ENCODE measurements around the gene IKBKE.
"Not testable (repeated sequence)": the region's sequence is repeated elsewhere in the genome, so short reads cannot be mapped to it uniquely, and the experiment has no call there.

IKBKE gene

GRCh38 chr1:206476058-206476457 is 5.8 kb downstream of the IKBKE start:
- no peak for DNase-seq (ENCODE audit: low spot score)

DNA sequence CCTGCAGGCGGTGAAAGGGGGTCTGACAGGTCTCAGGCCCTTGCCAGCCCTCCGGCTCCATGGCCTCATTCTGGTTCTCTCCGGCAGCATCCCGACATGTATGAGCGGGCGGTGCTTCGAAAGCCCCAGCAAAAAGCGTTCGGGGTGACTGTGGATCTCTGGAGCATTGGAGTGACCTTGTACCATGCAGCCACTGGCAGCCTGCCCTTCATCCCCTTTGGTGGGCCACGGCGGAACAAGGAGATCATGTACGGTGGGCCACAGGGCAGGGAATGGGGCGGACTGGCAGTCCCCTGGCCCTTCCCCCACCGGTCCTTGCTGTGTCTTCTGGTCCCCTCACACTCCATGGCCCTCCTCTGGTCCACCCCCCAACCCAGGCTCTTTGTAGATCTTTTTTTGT is 6.3 kb downstream of the IKBKE start:
- no peak for DNase-seq (ENCODE audit: low spot score)

DNA sequence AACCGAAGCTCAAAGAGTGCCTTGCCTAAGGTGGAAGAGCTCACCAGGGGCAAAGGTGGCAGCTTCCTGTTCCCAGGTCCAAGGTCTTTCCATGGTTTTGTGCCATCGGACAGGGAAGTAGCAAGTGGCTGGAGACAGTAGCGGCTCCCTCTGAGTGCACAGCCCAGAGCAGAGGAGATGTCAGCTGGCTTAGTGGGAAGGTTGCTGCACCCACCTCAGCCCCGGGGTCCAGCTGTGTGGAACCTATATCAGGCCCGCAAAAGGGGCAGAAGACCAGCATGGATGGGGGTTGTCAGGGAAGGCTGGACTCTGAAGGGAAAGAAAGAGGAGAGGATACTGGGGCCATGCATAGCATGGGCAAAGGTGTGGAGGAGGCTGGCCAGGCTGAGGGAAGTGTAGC is 6.8 kb downstream of the IKBKE start:
- DNase-seq (ENCODE audit: low spot score) = no peak

DNA sequence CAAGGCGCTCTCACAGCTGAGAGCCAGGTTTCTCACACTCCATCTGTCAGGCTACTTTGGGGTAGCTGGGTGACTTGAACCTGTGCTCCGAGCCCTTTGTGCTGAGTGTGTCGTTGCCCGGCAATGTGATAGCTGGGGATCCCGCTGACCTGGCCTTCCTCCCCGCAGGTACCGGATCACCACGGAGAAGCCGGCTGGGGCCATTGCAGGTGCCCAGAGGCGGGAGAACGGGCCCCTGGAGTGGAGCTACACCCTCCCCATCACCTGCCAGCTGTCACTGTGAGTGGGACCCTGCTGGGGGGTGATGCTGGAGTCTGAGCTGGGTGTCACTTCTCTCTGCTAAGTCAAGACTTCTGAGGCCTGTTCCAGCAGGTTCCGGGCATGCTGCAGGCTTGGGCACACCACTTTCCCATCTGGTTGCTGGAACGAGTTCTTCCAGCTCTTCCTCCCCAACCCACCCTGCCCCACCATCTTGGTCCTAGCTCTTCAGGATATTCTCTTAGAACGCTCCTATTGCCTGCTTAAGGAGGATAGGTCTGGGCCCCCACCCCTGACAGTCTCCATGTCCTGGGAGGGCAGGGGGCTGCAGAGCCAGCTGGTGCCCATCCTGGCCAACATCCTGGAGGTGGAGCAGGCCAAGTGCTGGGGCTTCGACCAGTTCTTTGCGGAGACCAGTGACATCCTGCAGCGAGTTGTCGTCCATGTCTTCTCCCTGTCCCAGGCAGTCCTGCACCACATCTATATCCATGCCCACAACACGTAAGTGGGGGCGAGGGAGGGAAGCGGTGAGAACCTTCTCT is 7.5 kb downstream of the IKBKE start:
- DNase-seq (ENCODE audit: low spot score) = no peak

GRCh38 chr1:206478746-206479145 is 8.5 kb downstream of the IKBKE start:
- DNase-seq (ENCODE audit: low spot score) = no peak

DNA sequence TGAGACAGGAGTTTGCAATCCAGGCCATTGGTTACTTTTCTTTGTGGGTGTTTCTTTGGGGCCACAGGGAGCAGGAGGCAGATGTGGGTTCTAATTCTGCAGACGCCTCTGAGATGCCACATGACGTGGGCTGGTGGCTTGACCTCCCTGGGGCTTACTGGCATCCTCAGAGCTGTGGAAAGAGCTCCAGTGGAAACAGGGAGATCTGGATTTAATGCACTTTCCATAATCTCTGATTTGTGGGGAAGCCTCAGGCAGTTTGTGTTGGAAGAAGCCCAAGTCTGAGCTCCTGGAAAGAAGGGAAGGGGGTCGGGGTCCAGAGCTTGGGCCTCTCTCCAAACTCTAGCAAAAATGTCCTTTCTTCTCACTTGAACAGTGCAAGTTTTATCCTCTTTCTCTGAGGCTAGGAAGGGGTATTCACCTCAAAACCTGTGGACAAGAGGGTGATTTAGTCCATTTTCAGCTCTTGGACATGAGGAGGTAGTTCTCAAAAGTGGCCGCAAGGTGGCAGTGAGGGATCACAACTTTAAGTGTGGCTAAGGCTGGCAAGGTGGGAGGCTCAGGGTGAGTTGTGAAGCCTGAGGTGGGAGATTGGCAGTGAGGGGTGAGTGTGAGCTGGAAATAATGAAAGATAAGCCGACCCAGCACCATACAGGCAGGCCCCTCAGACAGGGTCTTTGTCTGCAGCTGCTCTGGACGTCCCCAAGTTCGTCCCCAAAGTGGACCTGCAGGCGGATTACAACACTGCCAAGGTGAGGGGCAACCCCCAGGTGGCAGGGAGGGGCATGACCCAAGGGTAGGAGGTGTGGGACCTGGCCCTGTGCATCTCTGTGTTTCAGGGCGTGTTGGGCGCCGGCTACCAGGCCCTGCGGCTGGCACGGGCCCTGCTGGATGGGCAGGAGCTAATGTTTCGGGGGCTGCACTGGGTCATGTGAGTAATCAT is 9.2 kb downstream of the IKBKE start:
- no peak for DNase-seq (ENCODE audit: low spot score)

DNA sequence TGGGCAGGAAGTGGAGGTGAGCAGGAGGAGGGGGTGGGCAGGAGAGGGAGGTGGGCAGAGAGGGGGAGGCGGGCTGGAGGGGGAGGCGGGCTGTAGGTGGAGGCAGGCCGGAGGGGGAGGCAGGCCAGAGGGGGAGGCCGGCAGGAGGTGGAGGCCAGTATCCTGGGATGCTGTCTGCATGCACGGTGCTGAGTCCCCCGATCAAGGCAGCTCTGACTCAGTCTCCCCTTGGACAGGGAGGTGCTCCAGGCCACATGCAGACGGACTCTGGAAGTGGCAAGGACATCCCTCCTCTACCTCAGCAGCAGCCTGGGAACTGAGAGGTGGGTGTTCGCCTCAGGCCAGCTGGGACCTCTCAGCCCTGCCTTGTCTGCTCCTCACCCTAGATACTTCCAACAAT is 9.9 kb downstream of the IKBKE start:
- no peak for DNase-seq (ENCODE audit: low spot score)

GRCh38 chr1:206482611-206483010 is 12.3 kb downstream of the IKBKE start:
- no peak for DNase-seq (ENCODE audit: low spot score)

- DNase-seq (ENCODE audit: low spot score) = not testable (repeated sequence)
These were observed 13.6 kb downstream of the IKBKE start for GRCh38 chr1:206483864-206484263.

DNA sequence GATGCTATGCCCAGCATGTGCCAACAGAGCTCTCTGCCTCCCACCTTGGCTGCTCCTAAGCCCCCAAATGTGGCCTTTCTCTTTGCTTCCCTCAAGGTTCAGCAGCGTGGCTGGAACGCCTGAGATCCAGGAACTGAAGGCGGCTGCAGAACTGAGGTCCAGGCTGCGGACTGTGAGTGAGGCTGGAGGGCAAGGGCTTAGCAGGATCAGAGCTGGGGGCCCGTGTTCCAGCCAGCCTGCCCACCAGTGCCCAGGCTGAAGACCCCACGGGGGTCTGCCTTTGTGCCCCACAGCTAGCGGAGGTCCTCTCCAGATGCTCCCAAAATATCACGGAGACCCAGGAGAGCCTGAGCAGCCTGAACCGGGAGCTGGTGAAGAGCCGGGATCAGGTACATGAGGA is 14.6 kb downstream of the IKBKE start:
- no peak for DNase-seq (ENCODE audit: low spot score)

- no peak for DNase-seq (ENCODE audit: low spot score)
These were observed 16.9 kb downstream of the IKBKE start for GRCh38 chr1:206486995-206487788.

DNA sequence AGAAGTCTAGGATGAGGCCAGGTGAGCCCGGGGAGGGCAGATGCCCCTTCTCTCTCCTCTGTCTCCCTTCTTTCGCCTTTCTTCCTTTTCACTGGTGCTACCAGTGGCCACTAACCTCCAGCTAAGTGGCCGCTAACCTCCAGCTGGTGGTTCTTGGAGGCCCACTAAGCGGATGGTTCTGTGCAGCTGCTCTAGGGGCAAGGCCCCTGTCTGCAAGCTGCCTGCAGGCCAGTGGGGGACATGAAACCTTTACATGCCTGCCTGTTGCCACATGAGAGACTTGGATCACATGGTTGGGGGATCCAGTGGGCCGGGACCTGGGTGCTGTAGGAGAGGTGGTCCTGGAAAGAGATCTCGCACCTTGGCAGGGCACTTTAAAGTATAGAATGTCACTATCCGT is 17.7 kb downstream of the IKBKE start:
- no peak for DNase-seq (ENCODE audit: low spot score)

DNA sequence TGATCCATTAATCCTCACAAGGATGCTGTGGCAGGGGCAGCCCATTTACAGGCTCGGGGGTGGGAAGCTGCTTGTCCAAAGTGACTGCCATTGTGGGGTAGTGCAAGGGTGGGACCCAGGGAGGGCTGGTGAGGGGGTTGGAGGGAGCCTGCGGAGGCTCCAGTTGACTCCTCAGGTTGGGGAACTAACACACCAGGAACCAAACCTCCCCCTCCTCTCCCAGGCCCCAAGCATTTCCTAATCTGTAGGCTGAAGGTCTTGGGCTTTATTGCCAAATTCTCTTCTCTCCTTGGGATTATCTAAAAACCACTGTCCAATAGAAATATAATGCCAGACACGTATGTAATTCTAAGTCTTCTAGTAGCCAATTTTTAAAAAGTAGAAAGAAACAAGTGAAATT is 18.2 kb downstream of the IKBKE start:
- no peak for DNase-seq (ENCODE audit: low spot score)

DNA sequence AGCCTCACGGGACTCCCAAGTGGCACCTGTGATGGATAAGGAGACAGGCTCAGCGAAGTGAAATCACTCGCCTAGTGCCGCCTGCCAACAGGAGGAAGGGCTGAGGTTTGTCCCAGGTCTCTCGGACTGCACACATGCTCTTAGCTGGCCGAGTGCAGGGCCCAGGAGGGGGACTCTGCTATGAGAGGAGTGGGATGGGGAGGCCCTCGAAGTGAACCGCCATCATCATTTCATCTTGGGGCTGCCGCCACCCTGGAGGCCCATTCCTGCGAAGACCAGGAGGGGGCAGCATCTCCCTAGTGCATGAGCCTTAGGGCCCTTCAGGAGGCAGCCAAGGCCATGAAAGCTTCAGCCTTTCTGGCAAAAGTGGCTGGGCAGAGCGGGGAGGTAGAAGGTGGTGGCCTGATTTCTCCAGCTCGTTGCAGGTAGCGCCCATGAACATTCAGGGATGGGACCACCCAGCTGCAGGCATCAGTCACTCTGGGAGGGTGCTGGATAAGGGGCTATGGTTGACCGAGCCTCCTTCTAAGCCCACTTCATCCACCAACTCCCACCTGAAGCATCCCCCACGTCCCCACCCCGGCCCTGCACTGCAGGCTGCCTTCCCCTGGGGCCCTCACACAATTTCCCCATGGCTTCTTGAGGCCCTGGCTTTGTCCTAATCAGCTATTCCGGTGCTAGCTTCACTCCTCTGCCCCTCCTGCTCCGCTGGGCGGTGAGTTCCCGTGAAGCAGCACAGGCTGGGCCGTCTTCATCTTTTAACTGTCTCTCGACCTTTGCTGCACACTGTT is 19.9 kb downstream of the IKBKE start:
- peak; percentile 45 for DNase-seq (ENCODE audit: low spot score)

DNA sequence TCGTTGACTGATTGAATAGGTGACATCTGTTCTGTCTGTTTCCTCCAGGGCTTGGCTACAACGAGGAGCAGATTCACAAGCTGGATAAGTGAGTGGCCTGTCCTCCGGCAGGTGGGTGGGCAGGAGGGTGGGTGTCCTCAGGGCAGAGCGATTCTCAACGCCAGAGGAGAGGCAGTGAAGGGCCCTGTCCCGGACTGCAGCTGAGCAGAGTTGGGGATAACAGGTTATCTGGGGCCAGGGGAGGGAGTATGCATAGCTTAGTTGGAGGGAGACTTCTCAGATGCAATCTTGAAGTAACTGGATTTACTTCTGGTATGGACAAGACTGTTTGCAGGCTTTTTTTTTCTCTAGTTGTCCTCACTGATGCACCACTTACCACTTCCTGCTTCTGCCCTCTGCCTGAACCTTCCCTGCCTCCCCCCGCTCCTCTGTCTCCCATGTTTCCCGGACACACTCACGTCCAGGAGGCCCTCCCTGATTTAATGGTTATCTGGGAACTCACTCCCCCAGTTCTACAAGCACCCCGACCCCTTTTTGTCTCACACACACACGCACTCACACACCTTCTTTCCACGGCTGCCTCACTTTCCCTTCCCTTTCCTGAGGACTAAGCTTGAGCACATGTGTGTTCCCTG is 20.6 kb downstream of the IKBKE start:
- no peak for DNase-seq (ENCODE audit: low spot score)

GRCh38 chr1:206491616-206492015 is 21.3 kb downstream of the IKBKE start:
- DNase-seq (ENCODE audit: low spot score) = no peak

GRCh38 chr1:206492589-206492988 is 22.3 kb downstream of the IKBKE start:
- DNase-seq (ENCODE audit: low spot score) = no peak

DNA sequence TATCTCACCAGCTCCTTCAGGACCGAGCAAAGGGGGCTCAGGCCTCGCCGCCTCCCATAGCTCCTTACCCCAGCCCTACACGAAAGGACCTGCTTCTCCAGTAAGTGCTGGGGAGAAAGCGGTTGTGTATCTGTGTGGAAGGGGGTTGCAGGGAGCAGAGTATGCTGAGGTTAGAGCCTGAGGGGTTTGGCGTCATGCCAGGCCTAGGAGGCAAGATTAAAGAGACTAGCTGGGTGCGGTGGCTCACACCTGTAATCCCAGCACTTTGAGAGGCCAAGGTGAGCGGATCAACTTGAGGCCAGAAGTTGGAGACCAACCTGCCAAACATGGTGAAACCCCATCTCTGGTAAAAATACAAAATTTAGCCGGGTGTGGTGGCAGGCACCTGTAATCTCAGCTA is 23.0 kb downstream of the IKBKE start:
- no peak for DNase-seq (ENCODE audit: low spot score)

- no peak for DNase-seq (ENCODE audit: low spot score)
These were observed 24.8 kb downstream of the IKBKE start for GRCh38 chr1:206495011-206495461.

- DNase-seq (ENCODE audit: low spot score) = no peak
These were observed 25.3 kb downstream of the IKBKE start for GRCh38 chr1:206495493-206496046.
